ENCODE results near the gene CHEK2.

DNA sequence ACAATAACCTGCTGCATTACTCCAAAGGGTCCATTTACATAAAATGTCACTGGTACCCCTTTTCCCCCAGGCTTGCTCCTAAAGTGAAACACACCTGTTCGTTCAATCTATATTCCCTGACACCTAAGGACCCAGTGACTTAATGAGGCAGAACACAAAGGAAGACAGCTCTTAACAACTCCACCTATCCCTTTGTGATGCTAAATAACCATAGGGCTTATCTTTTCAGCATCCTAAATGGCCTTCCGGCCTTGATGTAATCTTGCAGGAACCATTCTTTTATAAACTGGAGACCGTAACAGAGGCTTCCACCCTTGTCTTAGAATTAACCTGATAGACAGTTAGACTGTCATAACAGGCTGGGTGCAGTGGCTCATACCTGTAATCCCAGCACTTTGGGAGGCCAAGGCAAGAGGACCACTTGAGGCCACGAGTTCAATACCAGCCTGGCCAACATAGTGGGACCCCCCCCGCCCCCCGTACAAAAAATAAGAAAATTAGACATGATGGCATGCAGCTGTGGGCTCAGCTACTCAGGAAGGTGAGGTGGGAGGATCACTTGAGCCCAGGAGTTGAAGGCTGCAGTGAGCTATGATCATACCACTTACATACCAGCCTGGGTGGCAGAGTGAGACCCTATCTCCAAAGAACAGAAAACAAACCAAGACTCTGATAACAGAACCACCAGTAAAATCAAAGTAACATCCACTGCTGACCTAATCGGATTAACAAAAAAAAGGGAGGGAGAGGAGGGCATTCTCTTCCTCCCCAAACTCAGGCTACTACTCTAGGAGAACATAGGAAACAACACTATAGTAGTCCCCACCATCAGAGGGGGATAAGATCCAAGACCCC, 5.1 kb downstream of the CHEK2 start:
- TF ChIP-seq, protein P1, sequence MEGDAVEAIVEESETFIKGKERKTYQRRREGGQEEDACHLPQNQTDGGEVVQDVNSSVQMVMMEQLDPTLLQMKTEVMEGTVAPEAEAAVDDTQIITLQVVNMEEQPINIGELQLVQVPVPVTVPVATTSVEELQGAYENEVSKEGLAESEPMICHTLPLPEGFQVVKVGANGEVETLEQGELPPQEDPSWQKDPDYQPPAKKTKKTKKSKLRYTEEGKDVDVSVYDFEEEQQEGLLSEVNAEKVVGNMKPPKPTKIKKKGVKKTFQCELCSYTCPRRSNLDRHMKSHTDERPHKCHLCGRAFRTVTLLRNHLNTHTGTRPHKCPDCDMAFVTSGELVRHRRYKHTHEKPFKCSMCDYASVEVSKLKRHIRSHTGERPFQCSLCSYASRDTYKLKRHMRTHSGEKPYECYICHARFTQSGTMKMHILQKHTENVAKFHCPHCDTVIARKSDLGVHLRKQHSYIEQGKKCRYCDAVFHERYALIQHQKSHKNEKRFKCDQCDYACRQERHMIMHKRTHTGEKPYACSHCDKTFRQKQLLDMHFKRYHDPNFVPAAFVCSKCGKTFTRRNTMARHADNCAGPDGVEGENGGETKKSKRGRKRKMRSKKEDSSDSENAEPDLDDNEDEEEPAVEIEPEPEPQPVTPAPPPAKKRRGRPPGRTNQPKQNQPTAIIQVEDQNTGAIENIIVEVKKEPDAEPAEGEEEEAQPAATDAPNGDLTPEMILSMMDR (conservative IDR thresholded peaks at IDR 0.05; ENCODE audit: low read depth, low read length) = no peak
- no peak for TF ChIP-seq POLR2A (IDR thresholded peaks at IDR 0.05; ENCODE audit: low read depth, low read length)
- no peak for TF ChIP-seq CHD1 (IDR thresholded peaks at IDR 0.05; ENCODE audit: low read depth, low read length)
- no peak for TF ChIP-seq RFX5 (IDR thresholded peaks at IDR 0.05; ENCODE audit: low read depth, low read length)
- TF ChIP-seq MAZ (IDR thresholded peaks at IDR 0.05; ENCODE audit: borderline replicate concordance, low read depth, low read length) = no peak
- no peak for TF ChIP-seq CEBPB (IDR thresholded peaks at IDR 0.05; ENCODE audit: low read depth, low read length)
- no peak for TF ChIP-seq RCOR1 (IDR thresholded peaks at IDR 0.05; ENCODE audit: insufficient replicate concordance, low read length)
- no peak for TF ChIP-seq MXI1 (IDR thresholded peaks at IDR 0.05; ENCODE audit: borderline replicate concordance, low read depth, low read length)
- no peak for TF ChIP-seq BHLHE40 (IDR thresholded peaks at IDR 0.05; ENCODE audit: low read depth, low read length)
- no peak for TF ChIP-seq MAFK (IDR thresholded peaks at IDR 0.05; ENCODE audit: low read depth, low read length)
